ENCODE data around the gene NF1. TPM values are rescaled to one million over a fixed set of nuclear protein-coding genes. Genes with fewer than 3 reads are reported as not detected.

The NF1 gene
- total RNA-seq, 4 donors from 2014 or later, result 66.1 to 107 (median 90.9) TPM

- 91 to 93% methylated on average over 3 of the region's 3 CpGs for WGBS, 2 donors
- no peak overlapping the region for H3K27ac ChIP-seq
- DNase-seq (ENCODE audit: low spot score in 2 of 2), result no peak
- no peaks in the 10 kb centered on the region for H3K9me3 ChIP-seq
- peaks cover 0 to 8% (median 0%) of the 10 kb centered on the region in 3 donors for H3K36me3 ChIP-seq
- H3K27me3 ChIP-seq, result no peaks in the 10 kb centered on the region
- H3K4me3 ChIP-seq, result no peak overlapping the region
- H3K4me1 ChIP-seq, result peaks cover 0 to 12% (median 3%) of the 10 kb centered on the region in 4 donors
- TF ChIP-seq EP300 (IDR thresholded peaks at IDR 0.05) (no peak), POLR2A (IDR thresholded peaks at IDR 0.05) (no peak), CTCF (IDR thresholded peaks at IDR 0.05) (no peak)
These were observed 33.5 kb downstream of the NF1 start for GRCh38 chr17:31128241-31128640.

GRCh38 chr17:31130286-31131224, 35.8 kb downstream of the NF1 start:
- TF ChIP-seq EP300 (IDR thresholded peaks at IDR 0.05) (no peak), CTCF (IDR thresholded peaks at IDR 0.05) (no peak), POLR2A (IDR thresholded peaks at IDR 0.05) (no peak)
- H3K4me1 ChIP-seq, result peaks cover 0 to 8% (median 3%) of the 10 kb centered on the region in 4 donors
- 80 to 86% methylated on average over 14 to 15 of the region's 15 CpGs for WGBS, 2 donors
- H3K27me3 ChIP-seq, result no peaks in the 10 kb centered on the region
- H3K27ac ChIP-seq, result no peak overlapping the region
- peaks cover 0 to 8% (median 0%) of the 10 kb centered on the region in 3 donors for H3K36me3 ChIP-seq
- H3K9me3 ChIP-seq, result no peaks in the 10 kb centered on the region
- no peak overlapping the region for H3K4me3 ChIP-seq
- no peak for DNase-seq (ENCODE audit: low spot score in 2 of 2)

- 76 to 85% methylated on average over 3 of the region's 3 CpGs for WGBS, 2 donors
- DNase-seq (ENCODE audit: low spot score in 2 of 2), result no peak
- Histone ChIP-seq H3K27ac (no peak overlapping the region), H3K4me1 (peaks cover 0 to 8% (median 3%) of the 10 kb centered on the region in 4 donors), H3K9me3 (no peaks in the 10 kb centered on the region), H3K4me3 (no peak overlapping the region), H3K36me3 (peaks cover 0 to 10% (median 0%) of the 10 kb centered on the region in 3 donors), H3K27me3 (no peaks in the 10 kb centered on the region)
- TF ChIP-seq CTCF (IDR thresholded peaks at IDR 0.05) (no peak), EP300 (IDR thresholded peaks at IDR 0.05) (no peak), POLR2A (IDR thresholded peaks at IDR 0.05) (no peak)
These were observed 36.5 kb downstream of the NF1 start for GRCh38 chr17:31131299-31131698.

- Histone ChIP-seq H3K4me3 (no peak overlapping the region), H3K27me3 (no peaks in the 10 kb centered on the region), H3K9me3 (no peaks in the 10 kb centered on the region), H3K4me1 (peaks cover 0 to 8% (median 3%) of the 10 kb centered on the region in 4 donors), H3K36me3 (peaks cover 0 to 22% (median 0%) of the 10 kb centered on the region in 3 donors), H3K27ac (no peak overlapping the region)
- TF ChIP-seq CTCF (IDR thresholded peaks at IDR 0.05) (no peak), EP300 (IDR thresholded peaks at IDR 0.05) (no peak), POLR2A (IDR thresholded peaks at IDR 0.05) (no peak)
- DNase-seq (ENCODE audit: low spot score in 2 of 2), result no peak
- 92% methylated on average over 3 of the region's 3 CpGs for WGBS, 2 donors
These were observed 38.2 kb downstream of the NF1 start for GRCh38 chr17:31132977-31133376.

GRCh38 chr17:31134576-31134975, 39.8 kb downstream of the NF1 start:
- no peak for DNase-seq (ENCODE audit: low spot score in 2 of 2)
- 71 to 73% methylated on average over 4 of the region's 4 CpGs for WGBS, 2 donors
- H3K4me1 ChIP-seq, result peaks cover 0 to 8% (median 3%) of the 10 kb centered on the region in 4 donors
- no peaks in the 10 kb centered on the region for H3K27me3 ChIP-seq
- no peak overlapping the region for H3K27ac ChIP-seq
- H3K36me3 ChIP-seq, result peaks cover 0 to 28% (median 0%) of the 10 kb centered on the region in 3 donors
- H3K4me3 ChIP-seq, result no peak overlapping the region
- no peaks in the 10 kb centered on the region for H3K9me3 ChIP-seq
- TF ChIP-seq CTCF (IDR thresholded peaks at IDR 0.05) (no peak), POLR2A (IDR thresholded peaks at IDR 0.05) (no peak), EP300 (IDR thresholded peaks at IDR 0.05) (no peak)

Measured in tibial nerve (tissue), 4 donors.